Muscle of leg (tissue), 11 donors: ENCODE data around the gene FEZF2. TPM values are rescaled to one million over a fixed set of nuclear protein-coding genes. Genes with fewer than 3 reads are reported as not detected.

Experiments
- DNase-seq: peaks from one replicate; pipeline ENCODE4 v3.0.0; 2013
- H3K27ac ChIP-seq: one replicate; pipeline ENCODE4 v1.5.1; 2013; ENCODE audit warnings: mild to moderate bottlenecking, low read length, control low read depth
- H3K27me3 ChIP-seq: one replicate; pipeline ENCODE4 v1.6.1; 2013; ENCODE audit warnings: low read length; ENCODE audit not compliant: control insufficient read depth, insufficient read depth
- H3K36me3 ChIP-seq: one replicate; pipeline ENCODE4 v1.6.1; 2013; ENCODE audit warnings: low read length; ENCODE audit not compliant: control insufficient read depth, insufficient read depth
- H3K4me1 ChIP-seq: one replicate; pipeline ENCODE4 v1.6.1; 2013; ENCODE audit warnings: low read length; ENCODE audit not compliant: control insufficient read depth, insufficient read depth
- H3K4me3 ChIP-seq: one replicate; pipeline ENCODE4 v1.5.1; 2013; ENCODE audit warnings: low read length, control low read depth
- H3K9me3 ChIP-seq: replicated peaks from 2 replicates; pipeline ENCODE4 v1.6.1; 2013; ENCODE audit warnings: low read depth, low read length; ENCODE audit not compliant: control insufficient read depth
- WGBS: methylation state at CpG from one replicate; pipeline ENCODE4 v1.1.5; 2013; ENCODE audit warnings: missing lambda C conversion rate; ENCODE audit not compliant: insufficient coverage; 5-methylcytosine and 5-hydroxymethylcytosine counted together
- polyA plus RNA-seq, 8 donors: library from polyadenylated mRNA; unstranded; fragments of 120-200 nt; gene quantifications; one replicate each; pipeline versions ENCODE4 v1.2.1 to v1.2.3, GENCODE V29; 2013; ENCODE audit warnings: inconsistent platforms in 1 of 8, low replicate concordance in 1 of 8; ENCODE audit not compliant: insufficient read length in 8 of 8, insufficient read depth in 1 of 8
- total RNA-seq: library from RNA; stranded (reverse); fragments of 120-200 nt; gene quantifications from one replicate; pipeline ENCODE4 v1.2.4, GENCODE V29; 2013

The FEZF2 gene
- total and polyA plus RNA-seq, 9 donors, result 0.07 TPM; not detected in 8

- H3K9me3 ChIP-seq, result no peaks in the 10 kb centered on the region
- H3K4me3 ChIP-seq, result no peak overlapping the region
- 0% methylated on average over 9 of the region's 30 CpGs for WGBS
- H3K4me1 ChIP-seq, result peaks cover 18% of the 10 kb centered on the region
- peaks cover 100% of the 10 kb centered on the region for H3K27me3 ChIP-seq
- no peaks in the 10 kb centered on the region for H3K36me3 ChIP-seq
- DNase-seq, result no peak
- no peak overlapping the region for H3K27ac ChIP-seq
Observed at GRCh38 chr3:62374341-62375218, 1.2 kb upstream of the FEZF2 start.

GRCh38 chr3:62373714-62374333 lies 474 bp upstream of the FEZF2 start:
- Histone ChIP-seq H3K36me3 (no peaks in the 10 kb centered on the region), H3K4me1 (peaks cover 24% of the 10 kb centered on the region), H3K4me3 (no peak overlapping the region), H3K9me3 (no peaks in the 10 kb centered on the region), H3K27me3 (peaks cover 100% of the 10 kb centered on the region), H3K27ac (no peak overlapping the region)
- DNase-seq, result no peak
- WGBS, result 1% methylated on average over 37 of the region's 47 CpGs

GRCh38 chr3:62372621-62373041 lies 719 bp downstream of the FEZF2 start:
- no peak overlapping the region for H3K27ac ChIP-seq
- H3K27me3 ChIP-seq, result peaks cover 100% of the 10 kb centered on the region
- DNase-seq, result no peak
- no peaks in the 10 kb centered on the region for H3K36me3 ChIP-seq
- under 1% methylated on average over 27 of the region's 30 CpGs for WGBS
- no peak overlapping the region for H3K4me3 ChIP-seq
- H3K4me1 ChIP-seq, result peaks cover 33% of the 10 kb centered on the region
- no peaks in the 10 kb centered on the region for H3K9me3 ChIP-seq

- peaks cover 33% of the 10 kb centered on the region for H3K4me1 ChIP-seq
Observed at GRCh38 chr3:62371720-62372591, 1.4 kb downstream of the FEZF2 start.

GRCh38 chr3:62370858-62371719 lies 2.3 kb downstream of the FEZF2 start:
- Histone ChIP-seq H3K36me3 (no peaks in the 10 kb centered on the region), H3K4me3 (no peak overlapping the region), H3K9me3 (no peaks in the 10 kb centered on the region), H3K27me3 (peaks cover 96% of the 10 kb centered on the region), H3K27ac (no peak overlapping the region), H3K4me1 (peaks cover 33% of the 10 kb centered on the region)
- WGBS, result 3% methylated on average over 30 of the region's 49 CpGs
- DNase-seq, result no peak

More at GRCh38 chr3:62371720-62372591, 1.4 kb downstream of the FEZF2 start:
- DNase-seq, result no peak
- Histone ChIP-seq H3K27me3 (peaks cover 100% of the 10 kb centered on the region), H3K4me3 (no peak overlapping the region), H3K27ac (no peak overlapping the region), H3K36me3 (no peaks in the 10 kb centered on the region), H3K9me3 (no peaks in the 10 kb centered on the region)
- under 1% methylated on average over 63 of the region's 66 CpGs for WGBS

GRCh38 chr3:62370112-62370857 lies 3.1 kb downstream of the FEZF2 start:
- 2% methylated on average over 36 of the region's 46 CpGs for WGBS
- Histone ChIP-seq H3K4me3 (no peak overlapping the region), H3K27ac (no peak overlapping the region), H3K4me1 (peaks cover 33% of the 10 kb centered on the region), H3K27me3 (peaks cover 95% of the 10 kb centered on the region), H3K36me3 (no peaks in the 10 kb centered on the region), H3K9me3 (no peaks in the 10 kb centered on the region)
- DNase-seq, result no peak

- 1% methylated on average over 12 of the region's 12 CpGs for WGBS
- Histone ChIP-seq H3K36me3 (no peaks in the 10 kb centered on the region), H3K4me1 (peaks cover 33% of the 10 kb centered on the region), H3K4me3 (no peak overlapping the region), H3K27ac (no peak overlapping the region), H3K9me3 (no peaks in the 10 kb centered on the region), H3K27me3 (peaks cover 93% of the 10 kb centered on the region)
- DNase-seq, result no peak
Observed at GRCh38 chr3:62369476-62369743, 3.9 kb downstream of the FEZF2 start.

- H3K4me1 ChIP-seq, result peaks cover 31% of the 10 kb centered on the region
Observed at GRCh38 chr3:62368705-62369475, 4.5 kb downstream of the FEZF2 start.

More at GRCh38 chr3:62368705-62369475, 4.5 kb downstream of the FEZF2 start:
- peaks cover 88% of the 10 kb centered on the region for H3K27me3 ChIP-seq
- H3K4me3 ChIP-seq, result no peak overlapping the region
- DNase-seq, result no peak
- H3K9me3 ChIP-seq, result no peaks in the 10 kb centered on the region
- under 1% methylated on average over 56 of the region's 58 CpGs for WGBS
- H3K36me3 ChIP-seq, result no peaks in the 10 kb centered on the region
- H3K27ac ChIP-seq, result no peak overlapping the region
